HepG2 (cell line): ENCODE measurements around the gene INAFM2. TPM values are rescaled to one million over a fixed set of nuclear protein-coding genes. Genes with fewer than 3 reads are reported as not detected.

Source experiments
- BRD4 ChIP-seq: sonication (generic); formaldehyde crosslinking; IDR thresholded peaks from 2 replicates; pipeline ENCODE4 v1.4.0; 2020; ENCODE audit warnings: missing genetic modification reagents
- CSRNP2 ChIP-seq: sonication (generic); formaldehyde crosslinking; conservative IDR thresholded peaks from 2 replicates; pipeline ENCODE4 v1.8.0; 2022; ENCODE audit warnings: low read depth, missing genetic modification reagents
- HOMEZ ChIP-seq: IDR thresholded peaks from 2 replicates; pipeline ENCODE4 v1.6.1; 2016; ENCODE audit warnings: low read depth
- SNAPC2 ChIP-seq: sonication (generic); formaldehyde crosslinking; IDR thresholded peaks from 2 replicates; pipeline ENCODE4 v1.8.1; 2022; ENCODE audit warnings: mild to moderate bottlenecking, missing genetic modification reagents
- TOPORS ChIP-seq: sonication (generic); formaldehyde crosslinking; IDR thresholded peaks from 2 replicates; pipeline ENCODE4 v1.8.0; 2023; ENCODE audit warnings: mild to moderate bottlenecking, missing genetic modification reagents
- ZNF383 ChIP-seq: sonication (generic); formaldehyde crosslinking; IDR thresholded peaks from 2 replicates; pipeline ENCODE4 v1.4.0; 2020; ENCODE audit warnings: missing genetic modification reagents, mild to moderate bottlenecking, borderline replicate concordance
- ZNF552 ChIP-seq: sonication (generic); formaldehyde crosslinking; IDR thresholded peaks from 2 replicates; pipeline ENCODE4 v1.9.0; 2022; ENCODE audit warnings: missing genetic modification reagents, mild to moderate bottlenecking, borderline replicate concordance
- ZNF598 ChIP-seq: sonication (generic); formaldehyde crosslinking; IDR thresholded peaks from 2 replicates; pipeline ENCODE4 v1.5.1; 2020; ENCODE audit warnings: mild to moderate bottlenecking, missing genetic modification reagents, borderline replicate concordance
- ZNF747 ChIP-seq: sonication (generic); formaldehyde crosslinking; IDR thresholded peaks from 2 replicates; pipeline ENCODE4 v1.8.1; 2023; ENCODE audit warnings: missing genetic modification reagents, mild to moderate bottlenecking, borderline replicate concordance
- polyA plus RNA-seq, 8 experiments: library from polyadenylated mRNA; depleted of rRNA in 3 of 8; stranded (reverse) in 7 of 8; unstranded in 1 of 8; fragments of >200 nt; fragmentation: Illumina TruSeq in 4 of 8; extraction: Trizol in 4 of 8; gene quantifications; 2 replicates each; pipeline versions ENCODE4 v1.2.1 to v1.2.3, GENCODE V29; 2011 to 2016; ENCODE audit warnings: low read depth in 4 of 8, missing spikeins in 1 of 8, mixed read lengths in 1 of 8; ENCODE audit not compliant: insufficient read depth in 1 of 8
- total RNA-seq, 5 experiments: library from RNA; depleted of rRNA; stranded (reverse); fragments of >200 nt; fragmentation: Illumina TruSeq; extraction: Trizol; gene quantifications; 2 replicates each; pipeline ENCODE4 v1.2.3, GENCODE V29; 2016; ENCODE audit warnings: low read depth in 1 of 5
- TF ChIP-seq, protein P1 (sequence below): sonication (generic); formaldehyde crosslinking; IDR thresholded peaks from 2 replicates; pipeline ENCODE4 v1.4.0; 2020; ENCODE audit warnings: mild to moderate bottlenecking, low read depth, missing genetic modification reagents
- TF ChIP-seq, protein P2 (sequence below): IDR thresholded peaks from 2 replicates; pipeline ENCODE4 v1.6.1; 2016; ENCODE audit warnings: mild to moderate bottlenecking
- TF ChIP-seq, protein P3 (sequence below): sonication (generic); formaldehyde crosslinking; IDR thresholded peaks from 2 replicates; pipeline ENCODE4 v1.8.1; 2023; ENCODE audit warnings: mild to moderate bottlenecking, inconsistent platforms, moderate library complexity, missing genetic modification reagents, borderline replicate concordance
- TF ChIP-seq, protein P4 (sequence below): sonication (generic); formaldehyde crosslinking; IDR thresholded peaks from one replicate; pipeline ENCODE4 v1.5.1; 2020; ENCODE audit warnings: mild to moderate bottlenecking, missing genetic modification reagents; ENCODE audit errors: not compliant biosample characterization

Gene INAFM2
- total and polyA plus RNA-seq, 2 of the 13 experiments (the other 11 are each of a cell fraction or from before 2014, with no cell fraction given) = 5.5 to 6.5 TPM

DNA sequence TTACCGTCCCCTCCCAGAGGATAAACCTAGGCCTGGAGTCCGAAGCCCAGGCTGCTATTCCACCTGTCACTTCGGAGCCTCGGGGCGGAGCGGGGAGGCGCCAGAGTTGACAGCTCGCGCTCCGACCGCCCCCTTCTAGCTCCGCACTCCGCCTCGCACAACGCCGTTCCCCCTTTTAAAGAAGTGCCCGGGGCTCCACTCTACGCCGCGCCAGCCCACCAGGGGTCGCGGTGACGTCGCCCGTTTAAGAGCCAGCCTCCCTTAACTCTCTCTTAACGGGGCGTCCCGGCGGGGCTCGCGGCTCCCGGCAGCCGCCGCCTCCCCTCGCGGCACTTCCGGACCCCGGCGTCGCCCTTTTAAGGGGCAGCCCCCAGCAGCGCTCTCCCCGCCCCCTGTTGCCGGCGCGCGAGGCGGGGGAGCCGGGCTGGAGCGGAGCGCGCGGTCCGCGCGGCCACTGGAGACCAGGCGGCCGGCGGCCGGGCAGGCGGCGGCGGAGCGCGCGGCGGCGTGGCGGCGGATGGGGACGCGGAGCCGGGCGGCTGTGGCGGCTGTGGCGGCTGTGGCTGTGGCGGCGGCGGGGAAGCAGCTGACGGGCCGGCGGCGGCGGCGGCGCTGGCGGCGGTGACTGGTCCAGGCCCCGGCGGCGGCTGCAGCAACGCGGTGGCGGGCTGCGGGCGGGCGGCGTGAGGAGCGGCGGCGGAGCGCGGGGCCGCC, at the start of gene INAFM2 (continued):
- no peak for TF ChIP-seq CSRNP2 (CRISPR knock-in tag)
- TF ChIP-seq ZNF552 (CRISPR knock-in tag) = no peak
- TF ChIP-seq, protein P1, sequence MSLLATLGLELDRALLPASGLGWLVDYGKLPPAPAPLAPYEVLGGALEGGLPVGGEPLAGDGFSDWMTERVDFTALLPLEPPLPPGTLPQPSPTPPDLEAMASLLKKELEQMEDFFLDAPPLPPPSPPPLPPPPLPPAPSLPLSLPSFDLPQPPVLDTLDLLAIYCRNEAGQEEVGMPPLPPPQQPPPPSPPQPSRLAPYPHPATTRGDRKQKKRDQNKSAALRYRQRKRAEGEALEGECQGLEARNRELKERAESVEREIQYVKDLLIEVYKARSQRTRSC (CRISPR knock-in tag) = no peak
- TF ChIP-seq ZNF598 = no peak
- TF ChIP-seq, protein P2, sequence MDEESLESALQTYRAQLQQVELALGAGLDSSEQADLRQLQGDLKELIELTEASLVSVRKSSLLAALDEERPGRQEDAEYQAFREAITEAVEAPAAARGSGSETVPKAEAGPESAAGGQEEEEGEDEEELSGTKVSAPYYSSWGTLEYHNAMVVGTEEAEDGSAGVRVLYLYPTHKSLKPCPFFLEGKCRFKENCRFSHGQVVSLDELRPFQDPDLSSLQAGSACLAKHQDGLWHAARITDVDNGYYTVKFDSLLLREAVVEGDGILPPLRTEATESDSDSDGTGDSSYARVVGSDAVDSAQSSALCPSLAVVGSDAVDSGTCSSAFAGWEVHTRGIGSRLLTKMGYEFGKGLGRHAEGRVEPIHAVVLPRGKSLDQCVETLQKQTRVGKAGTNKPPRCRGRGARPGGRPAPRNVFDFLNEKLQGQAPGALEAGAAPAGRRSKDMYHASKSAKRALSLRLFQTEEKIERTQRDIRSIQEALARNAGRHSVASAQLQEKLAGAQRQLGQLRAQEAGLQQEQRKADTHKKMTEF (CRISPR knock-in tag) = peak; percentile 83
- TF ChIP-seq ZNF383 = no peak
- no peak for TF ChIP-seq BRD4 (CRISPR knock-in tag)
- TF ChIP-seq, protein P3, sequence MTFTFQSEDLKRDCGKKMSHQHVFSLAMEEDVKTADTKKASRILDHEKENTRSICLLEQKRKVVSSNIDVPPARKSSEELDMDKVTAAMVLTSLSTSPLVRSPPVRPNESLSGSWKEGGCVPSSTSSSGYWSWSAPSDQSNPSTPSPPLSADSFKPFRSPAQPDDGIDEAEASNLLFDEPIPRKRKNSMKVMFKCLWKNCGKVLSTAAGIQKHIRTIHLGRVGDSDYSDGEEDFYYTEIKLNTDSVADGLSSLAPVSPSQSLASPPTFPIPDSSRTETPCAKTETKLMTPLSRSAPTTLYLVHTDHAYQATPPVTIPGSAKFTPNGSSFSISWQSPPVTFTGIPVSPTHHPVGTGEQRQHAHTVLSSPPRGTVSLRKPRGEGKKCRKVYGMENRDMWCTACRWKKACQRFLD (CRISPR knock-in tag) = no peak
- no peak for TF ChIP-seq TOPORS (CRISPR knock-in tag)
- TF ChIP-seq, protein P4, sequence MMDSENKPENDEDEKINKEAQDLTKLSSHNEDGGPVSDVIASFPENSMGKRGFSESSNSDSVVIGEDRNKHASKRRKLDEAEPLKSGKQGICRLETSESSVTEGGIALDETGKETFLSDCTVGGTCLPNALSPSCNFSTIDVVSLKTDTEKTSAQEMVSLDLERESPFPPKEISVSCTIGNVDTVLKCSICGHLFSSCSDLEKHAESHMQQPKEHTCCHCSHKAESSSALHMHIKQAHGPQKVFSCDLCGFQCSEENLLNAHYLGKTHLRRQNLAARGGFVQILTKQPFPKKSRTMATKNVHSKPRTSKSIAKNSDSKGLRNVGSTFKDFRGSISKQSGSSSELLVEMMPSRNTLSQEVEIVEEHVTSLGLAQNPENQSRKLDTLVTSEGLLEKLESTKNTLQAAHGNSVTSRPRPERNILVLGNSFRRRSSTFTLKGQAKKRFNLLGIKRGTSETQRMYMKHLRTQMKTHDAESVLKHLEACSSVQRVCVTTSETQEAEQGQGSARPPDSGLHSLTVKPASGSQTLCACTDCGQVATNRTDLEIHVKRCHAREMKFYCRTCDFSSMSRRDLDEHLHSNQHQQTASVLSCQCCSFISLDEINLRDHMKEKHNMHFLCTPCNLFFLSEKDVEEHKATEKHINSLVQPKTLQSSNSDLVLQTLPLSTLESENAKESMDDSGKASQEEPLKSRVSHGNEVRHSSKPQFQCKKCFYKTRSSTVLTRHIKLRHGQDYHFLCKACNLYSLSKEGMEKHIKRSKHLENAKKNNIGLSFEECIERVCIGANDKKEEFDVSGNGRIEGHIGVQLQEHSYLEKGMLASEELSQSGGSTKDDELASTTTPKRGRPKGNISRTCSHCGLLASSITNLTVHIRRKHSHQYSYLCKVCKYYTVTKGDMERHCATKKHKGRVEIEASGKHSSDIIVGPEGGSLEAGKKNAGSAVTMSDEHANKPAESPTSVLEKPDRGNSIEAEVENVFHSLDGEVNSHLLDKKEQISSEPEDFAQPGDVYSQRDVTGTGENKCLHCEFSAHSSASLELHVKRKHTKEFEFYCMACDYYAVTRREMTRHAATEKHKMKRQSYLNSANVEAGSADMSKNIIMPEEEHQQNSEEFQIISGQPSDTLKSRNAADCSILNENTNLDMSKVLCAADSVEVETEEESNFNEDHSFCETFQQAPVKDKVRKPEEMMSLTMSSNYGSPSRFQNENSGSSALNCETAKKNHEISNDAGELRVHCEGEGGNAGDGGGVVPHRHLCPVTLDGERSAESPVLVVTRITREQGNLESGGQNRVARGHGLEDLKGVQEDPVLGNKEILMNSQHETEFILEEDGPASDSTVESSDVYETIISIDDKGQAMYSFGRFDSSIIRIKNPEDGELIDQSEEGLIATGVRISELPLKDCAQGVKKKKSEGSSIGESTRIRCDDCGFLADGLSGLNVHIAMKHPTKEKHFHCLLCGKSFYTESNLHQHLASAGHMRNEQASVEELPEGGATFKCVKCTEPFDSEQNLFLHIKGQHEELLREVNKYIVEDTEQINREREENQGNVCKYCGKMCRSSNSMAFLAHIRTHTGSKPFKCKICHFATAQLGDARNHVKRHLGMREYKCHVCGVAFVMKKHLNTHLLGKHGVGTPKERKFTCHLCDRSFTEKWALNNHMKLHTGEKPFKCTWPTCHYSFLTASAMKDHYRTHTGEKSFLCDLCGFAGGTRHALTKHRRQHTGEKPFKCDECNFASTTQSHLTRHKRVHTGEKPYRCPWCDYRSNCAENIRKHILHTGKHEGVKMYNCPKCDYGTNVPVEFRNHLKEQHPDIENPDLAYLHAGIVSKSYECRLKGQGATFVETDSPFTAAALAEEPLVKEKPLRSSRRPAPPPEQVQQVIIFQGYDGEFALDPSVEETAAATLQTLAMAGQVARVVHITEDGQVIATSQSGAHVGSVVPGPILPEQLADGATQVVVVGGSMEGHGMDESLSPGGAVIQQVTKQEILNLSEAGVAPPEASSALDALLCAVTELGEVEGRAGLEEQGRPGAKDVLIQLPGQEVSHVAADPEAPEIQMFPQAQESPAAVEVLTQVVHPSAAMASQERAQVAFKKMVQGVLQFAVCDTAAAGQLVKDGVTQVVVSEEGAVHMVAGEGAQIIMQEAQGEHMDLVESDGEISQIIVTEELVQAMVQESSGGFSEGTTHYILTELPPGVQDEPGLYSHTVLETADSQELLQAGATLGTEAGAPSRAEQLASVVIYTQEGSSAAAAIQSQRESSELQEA (CRISPR knock-in tag) = no peak
- no peak for TF ChIP-seq SNAPC2 (CRISPR knock-in tag)
- TF ChIP-seq HOMEZ = no peak
- no peak for TF ChIP-seq ZNF747 (CRISPR knock-in tag)
